HG03342 (cell line): ENCODE results near the gene HOXA1.

Source experiments
- ATAC-seq: cut with Tn5 transposase; IDR thresholded peaks from one replicate; pipeline ENCODE4 v1.9.1; 2021; ENCODE audit warnings: mild to moderate bottlenecking, moderate library complexity; ENCODE audit not compliant: unreplicated experiment

Gene HOXA1

GRCh38 chr7:27106901-27107240 lies 11.1 kb upstream of the HOXA1 start:
- no peak for ATAC-seq

- no peak for ATAC-seq
These were observed 10.5 kb upstream of the HOXA1 start for GRCh38 chr7:27106181-27106900.

GRCh38 chr7:27105301-27106031 lies 9.7 kb upstream of the HOXA1 start:
- no peak for ATAC-seq

- ATAC-seq = no peak
These were observed 8.7 kb upstream of the HOXA1 start for GRCh38 chr7:27104341-27105058.

GRCh38 chr7:27103489-27104226 lies 7.9 kb upstream of the HOXA1 start:
- no peak for ATAC-seq

GRCh38 chr7:27102581-27103442 lies 7.0 kb upstream of the HOXA1 start, which contains the start of gene HOXA2:
Gene HOXA2 (minus strand): TSS chr7:27102683. CDS start chr7:27102500, 183 bp downstream.
- ATAC-seq = no peak

GRCh38 chr7:27101957-27102580 lies 6.3 kb upstream of the HOXA1 start:
- ATAC-seq = no peak

- no peak for ATAC-seq
These were observed 5.6 kb upstream of the HOXA1 start for GRCh38 chr7:27101171-27101956.

GRCh38 chr7:27100694-27101170 lies 4.9 kb upstream of the HOXA1 start:
- ATAC-seq = no peak

- ATAC-seq = no peak
These were observed 3.9 kb upstream of the HOXA1 start for GRCh38 chr7:27099453-27100370.

- ATAC-seq = no peak
These were observed 3.0 kb upstream of the HOXA1 start for GRCh38 chr7:27098578-27099451.

- ATAC-seq = no peak
These were observed 2.1 kb upstream of the HOXA1 start for GRCh38 chr7:27097686-27098577.

GRCh38 chr7:27096768-27097514 lies 1.1 kb upstream of the HOXA1 start:
- no peak for ATAC-seq

- ATAC-seq = peak; percentile 7
These were observed 527 bp downstream of the HOXA1 start for GRCh38 chr7:27095050-27095896.
